Activated T-helper 2 cell treated with anti-CD3 and anti-CD28 coated beads, Interferon-gamma antibody, Interleukin-2, Interleukin-4, amounts not matched to agents 10 μg/mL and 5 μg/mL and 100 μg/mL, durations not matched to agents 14 hours and 24 hours and 36 hours (primary cell): Measurements from ENCODE around the gene KRT78. TPM values are rescaled to one million over a fixed set of nuclear protein-coding genes. Genes with fewer than 3 reads are reported as not detected.

Source experiments
- DNase-seq: peaks from one replicate; pipeline ENCODE4 v3.0.0; 2021; ENCODE audit warnings: low spot score
- H3K27ac Mint-ChIP-seq: one replicate; pipeline ENCODE4 v1.8.0; 2021; ENCODE audit warnings: mixed read lengths
- H3K27me3 Mint-ChIP-seq: one replicate; pipeline ENCODE4 v1.8.0; 2021; ENCODE audit warnings: low read depth, mixed read lengths
- H3K36me3 Mint-ChIP-seq: one replicate; pipeline ENCODE4 v1.8.0; 2021; ENCODE audit warnings: low read depth, mixed read lengths
- H3K4me1 Mint-ChIP-seq: one replicate; pipeline ENCODE4 v1.8.0; 2021; ENCODE audit warnings: low read depth, mixed read lengths
- H3K4me3 Mint-ChIP-seq: one replicate; pipeline ENCODE4 v1.8.0; 2021; ENCODE audit warnings: low read depth, mild to moderate bottlenecking, moderate library complexity, mixed read lengths
- H3K9me3 Mint-ChIP-seq: one replicate; pipeline ENCODE4 v1.8.0; 2021; ENCODE audit warnings: mixed read lengths
- intact Hi-C: fragments of 100-400 bp; cut with micrococcal nuclease; formaldehyde crosslinking; loops from one replicate; pipeline ENCODE4 v1.15.1; 2023
- total RNA-seq: library from RNA; stranded (reverse); gene quantifications from 2 replicates; pipeline ENCODE4 v1.2.3, GENCODE V29; 2022

KRT78 gene
- total RNA-seq, 1 donor from 2014 or later: not detected

GRCh38 chr12:52813885-52814709 is 34.7 kb downstream of the KRT78 start, which contains the start of gene KRT4:
TSS of gene KRT4 (minus strand) at chr12:52814116. CDS start at chr12:52814058, 58 bp downstream.
- Mint-ChIP-seq H3K4me1 (peaks cover 6% of the 10 kb centered on the region), H3K27me3 (peaks cover 2% of the 10 kb centered on the region), H3K36me3 (no peaks in the 10 kb centered on the region), H3K9me3 (no peaks in the 10 kb centered on the region), H3K4me3 (no peak within 1 kb of the TSS), H3K27ac (no peak within 1 kb of the TSS)
- intact Hi-C loops: no loop called here
- no peak for DNase-seq

GRCh38 chr12:52813203-52813819 is 35.5 kb downstream of the KRT78 start:
- Mint-ChIP-seq H3K27ac (no peak overlapping the region), H3K4me1 (peaks cover 6% of the 10 kb centered on the region), H3K9me3 (no peaks in the 10 kb centered on the region), H3K27me3 (peaks cover 2% of the 10 kb centered on the region), H3K36me3 (no peaks in the 10 kb centered on the region), H3K4me3 (no peak overlapping the region)
- intact Hi-C loops: no loop called here
- no peak for DNase-seq

- DNase-seq: no peak
- Mint-ChIP-seq H3K9me3 (no peaks in the 10 kb centered on the region), H3K27ac (no peak overlapping the region), H3K27me3 (peaks cover 2% of the 10 kb centered on the region), H3K4me3 (no peak overlapping the region), H3K36me3 (no peaks in the 10 kb centered on the region), H3K4me1 (peaks cover 5% of the 10 kb centered on the region)
- intact Hi-C loops: no loop called here
These were observed 36.0 kb downstream of the KRT78 start for GRCh38 chr12:52812749-52813148.

- H3K27ac Mint-ChIP-seq: no peak overlapping the region
- no peak overlapping the region for H3K4me3 Mint-ChIP-seq
- no peak for DNase-seq
- peaks cover 2% of the 10 kb centered on the region for H3K27me3 Mint-ChIP-seq
- H3K36me3 Mint-ChIP-seq: no peaks in the 10 kb centered on the region
- no peaks in the 10 kb centered on the region for H3K4me1 Mint-ChIP-seq
- no peaks in the 10 kb centered on the region for H3K9me3 Mint-ChIP-seq
- intact Hi-C loops: no loop called here
These were observed 36.8 kb downstream of the KRT78 start for GRCh38 chr12:52812073-52812400.

- no peaks in the 10 kb centered on the region for H3K36me3 Mint-ChIP-seq
- no peak overlapping the region for H3K4me3 Mint-ChIP-seq
These were observed 37.4 kb downstream of the KRT78 start for GRCh38 chr12:52811191-52812072.

GRCh38 chr12:52810554-52810953 is 38.2 kb downstream of the KRT78 start:
- Mint-ChIP-seq H3K36me3 (no peaks in the 10 kb centered on the region), H3K4me1 (no peaks in the 10 kb centered on the region), H3K27me3 (peaks cover 6% of the 10 kb centered on the region), H3K4me3 (no peak overlapping the region), H3K27ac (no peak overlapping the region), H3K9me3 (no peaks in the 10 kb centered on the region)
- intact Hi-C loops: no loop called here
- no peak for DNase-seq

More at GRCh38 chr12:52811191-52812072, 37.4 kb downstream of the KRT78 start:
- intact Hi-C loops: no loop called here
- Mint-ChIP-seq H3K9me3 (no peaks in the 10 kb centered on the region), H3K4me1 (no peaks in the 10 kb centered on the region), H3K27me3 (peaks cover 2% of the 10 kb centered on the region), H3K27ac (no peak overlapping the region)
- no peak for DNase-seq

- peaks cover 6% of the 10 kb centered on the region for H3K27me3 Mint-ChIP-seq
- H3K36me3 Mint-ChIP-seq: no peaks in the 10 kb centered on the region
- H3K4me1 Mint-ChIP-seq: no peaks in the 10 kb centered on the region
- no peak overlapping the region for H3K27ac Mint-ChIP-seq
- intact Hi-C loops: no loop called here
- no peak for DNase-seq
- no peaks in the 10 kb centered on the region for H3K9me3 Mint-ChIP-seq
- H3K4me3 Mint-ChIP-seq: no peak overlapping the region
These were observed 39.6 kb downstream of the KRT78 start for GRCh38 chr12:52809166-52809565.

- H3K4me1 Mint-ChIP-seq: no peaks in the 10 kb centered on the region
- intact Hi-C loops: no loop called here
- DNase-seq: no peak
- H3K4me3 Mint-ChIP-seq: no peak overlapping the region
- no peaks in the 10 kb centered on the region for H3K36me3 Mint-ChIP-seq
- no peak overlapping the region for H3K27ac Mint-ChIP-seq
- H3K27me3 Mint-ChIP-seq: peaks cover 6% of the 10 kb centered on the region
- H3K9me3 Mint-ChIP-seq: no peaks in the 10 kb centered on the region
These were observed 40.1 kb downstream of the KRT78 start for GRCh38 chr12:52808573-52809160.

- H3K4me1 Mint-ChIP-seq: no peaks in the 10 kb centered on the region
- peaks cover 6% of the 10 kb centered on the region for H3K27me3 Mint-ChIP-seq
- intact Hi-C loops: no loop called here
- no peak overlapping the region for H3K27ac Mint-ChIP-seq
- no peaks in the 10 kb centered on the region for H3K36me3 Mint-ChIP-seq
- no peaks in the 10 kb centered on the region for H3K9me3 Mint-ChIP-seq
- H3K4me3 Mint-ChIP-seq: no peak overlapping the region
- no peak for DNase-seq
These were observed 41.0 kb downstream of the KRT78 start for GRCh38 chr12:52807544-52808470.

GRCh38 chr12:52806821-52807543 is 41.8 kb downstream of the KRT78 start:
- intact Hi-C loops: no loop called here
- H3K36me3 Mint-ChIP-seq: no peaks in the 10 kb centered on the region
- DNase-seq: no peak
- H3K4me3 Mint-ChIP-seq: no peak overlapping the region
- H3K27me3 Mint-ChIP-seq: peaks cover 6% of the 10 kb centered on the region
- no peaks in the 10 kb centered on the region for H3K9me3 Mint-ChIP-seq
- H3K4me1 Mint-ChIP-seq: no peaks in the 10 kb centered on the region
- H3K27ac Mint-ChIP-seq: no peak overlapping the region

- H3K27ac Mint-ChIP-seq: no peak overlapping the region
- DNase-seq: no peak
- intact Hi-C loops: no loop called here
These were observed 42.5 kb downstream of the KRT78 start for GRCh38 chr12:52806169-52806811.

More at GRCh38 chr12:52806169-52806811, 42.5 kb downstream of the KRT78 start:
- H3K36me3 Mint-ChIP-seq: no peaks in the 10 kb centered on the region
- no peak overlapping the region for H3K4me3 Mint-ChIP-seq
- peaks cover 6% of the 10 kb centered on the region for H3K27me3 Mint-ChIP-seq
- H3K9me3 Mint-ChIP-seq: no peaks in the 10 kb centered on the region
- H3K4me1 Mint-ChIP-seq: no peaks in the 10 kb centered on the region
